Activated T-helper 17 cell treated with anti-CD3 and anti-CD28 coated beads, Interleukin-2, amount 50 U/mL, for 72 hours (primary cell): ENCODE results near the gene DCLK2. TPM values are rescaled to one million over a fixed set of nuclear protein-coding genes. Genes with fewer than 3 reads are reported as not detected.
A peak's percentile ranks its signal among the peaks of the same experiment; 100 is the strongest.

Source experiments
- ATAC-seq: fragments of 150-1000 bp; cut with Tn5 transposase; replicated peaks from 2 replicates; pipeline ENCODE4 v1.10.0; 2021; ENCODE audit warnings: mild to moderate bottlenecking, moderate library complexity
- H3K27ac Mint-ChIP-seq: one replicate; pipeline ENCODE4 v1.8.0; 2022; ENCODE audit warnings: mixed read lengths
- H3K27me3 Mint-ChIP-seq: one replicate; pipeline ENCODE4 v1.8.0; 2022; ENCODE audit warnings: mixed read lengths
- H3K36me3 Mint-ChIP-seq: one replicate; pipeline ENCODE4 v1.8.0; 2022; ENCODE audit warnings: low read depth, mild to moderate bottlenecking, mixed read lengths
- H3K4me1 Mint-ChIP-seq: one replicate; pipeline ENCODE4 v1.8.0; 2022; ENCODE audit warnings: mixed read lengths
- H3K4me3 Mint-ChIP-seq: one replicate; pipeline ENCODE4 v1.8.0; 2022; ENCODE audit warnings: mild to moderate bottlenecking, mixed read lengths
- H3K9me3 Mint-ChIP-seq: one replicate; pipeline ENCODE4 v1.8.0; 2022; ENCODE audit warnings: mixed read lengths
- total RNA-seq, 2 donors: library from RNA; stranded (reverse); gene quantifications; one replicate each; pipeline ENCODE4 v1.2.3, GENCODE V29; 2022

DCLK2 gene
- total RNA-seq, 2 donors from 2014 or later, result 0.06 TPM; not detected in 1

DNA sequence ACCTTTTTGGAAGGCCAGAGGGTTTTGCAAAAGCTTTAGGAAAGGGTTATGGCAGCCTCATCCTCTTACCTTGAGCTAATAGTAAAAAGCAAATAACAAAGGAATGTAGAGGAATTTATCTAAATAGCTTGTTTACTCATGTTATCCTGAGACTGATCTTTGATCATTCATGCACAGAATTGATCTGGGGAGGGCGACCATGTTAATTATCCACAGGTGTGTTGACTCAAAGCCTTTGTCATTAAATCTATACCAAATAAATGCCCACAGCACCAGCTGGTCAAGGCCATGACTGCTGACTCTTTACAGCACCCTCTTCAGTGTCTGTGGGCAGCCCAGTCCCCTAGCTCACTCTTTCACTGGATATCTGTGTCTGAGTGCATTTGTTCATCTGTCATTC, 22.8 kb upstream of the DCLK2 start:
- Mint-ChIP-seq H3K27ac (no peak overlapping the region), H3K4me3 (no peak overlapping the region), H3K36me3 (no peaks in the 10 kb centered on the region), H3K4me1 (no peaks in the 10 kb centered on the region), H3K27me3 (peaks cover 10% of the 10 kb centered on the region), H3K9me3 (peaks cover 7% of the 10 kb centered on the region)
- no peak for ATAC-seq

DNA sequence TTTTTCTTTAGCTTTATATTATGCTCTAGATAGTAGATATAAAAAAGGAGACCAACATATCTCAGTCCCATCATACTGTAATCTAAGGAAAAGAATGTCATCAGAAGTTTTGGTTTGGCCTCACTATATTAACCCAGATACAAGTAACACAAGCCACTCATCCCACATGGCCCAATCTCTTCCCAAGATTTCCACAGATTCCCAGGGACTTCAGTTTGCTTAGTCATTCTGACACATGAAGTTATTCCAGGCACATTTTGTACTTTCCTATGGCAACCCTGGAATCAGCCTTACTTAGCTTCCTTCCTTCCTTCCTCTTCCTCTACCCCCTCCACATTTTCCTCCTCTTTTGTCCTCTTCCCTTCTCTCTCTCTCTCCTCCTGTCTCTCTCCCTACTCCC, 21.7 kb upstream of the DCLK2 start:
- no peak for ATAC-seq
- Mint-ChIP-seq H3K27me3 (peaks cover 14% of the 10 kb centered on the region), H3K27ac (no peak overlapping the region), H3K9me3 (peaks cover 7% of the 10 kb centered on the region), H3K36me3 (no peaks in the 10 kb centered on the region), H3K4me3 (no peak overlapping the region), H3K4me1 (no peaks in the 10 kb centered on the region)

DNA sequence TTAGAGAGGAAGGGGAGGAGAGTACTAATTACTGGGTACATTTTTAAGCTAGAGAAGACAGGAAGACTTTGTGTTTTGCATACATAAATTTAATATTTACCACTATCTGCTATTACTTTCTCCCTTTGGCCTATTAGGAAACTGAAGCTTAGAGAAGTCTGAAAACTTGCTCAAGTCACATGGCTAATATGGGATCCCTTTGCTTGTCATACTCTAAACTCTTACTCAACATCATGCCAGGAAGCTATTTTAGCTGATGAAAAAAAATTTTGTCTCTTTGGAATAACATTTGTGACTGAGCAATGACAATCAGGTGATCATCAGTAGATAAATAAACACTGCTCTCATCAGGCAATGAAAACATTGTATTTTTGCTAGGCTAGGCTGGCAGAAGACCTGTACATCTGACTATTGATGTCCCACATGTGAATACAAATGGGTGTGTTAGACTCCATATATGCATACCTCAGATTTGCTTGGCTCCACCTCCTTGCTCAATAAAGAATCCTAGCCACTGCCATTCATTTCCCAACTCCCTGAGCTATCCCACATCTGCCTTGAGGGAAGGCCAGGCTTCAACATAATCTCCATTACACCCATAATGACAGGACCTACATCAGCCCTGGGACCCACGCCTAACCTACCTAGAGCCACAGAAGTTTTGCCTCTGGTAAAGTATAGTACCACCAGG, 17.0 kb upstream of the DCLK2 start:
- H3K27ac Mint-ChIP-seq, result no peak overlapping the region
- H3K9me3 Mint-ChIP-seq, result peaks cover 3% of the 10 kb centered on the region
- no peak for ATAC-seq
- H3K4me1 Mint-ChIP-seq, result no peaks in the 10 kb centered on the region
- H3K4me3 Mint-ChIP-seq, result no peak overlapping the region
- peaks cover 36% of the 10 kb centered on the region for H3K27me3 Mint-ChIP-seq
- H3K36me3 Mint-ChIP-seq, result no peaks in the 10 kb centered on the region

DNA sequence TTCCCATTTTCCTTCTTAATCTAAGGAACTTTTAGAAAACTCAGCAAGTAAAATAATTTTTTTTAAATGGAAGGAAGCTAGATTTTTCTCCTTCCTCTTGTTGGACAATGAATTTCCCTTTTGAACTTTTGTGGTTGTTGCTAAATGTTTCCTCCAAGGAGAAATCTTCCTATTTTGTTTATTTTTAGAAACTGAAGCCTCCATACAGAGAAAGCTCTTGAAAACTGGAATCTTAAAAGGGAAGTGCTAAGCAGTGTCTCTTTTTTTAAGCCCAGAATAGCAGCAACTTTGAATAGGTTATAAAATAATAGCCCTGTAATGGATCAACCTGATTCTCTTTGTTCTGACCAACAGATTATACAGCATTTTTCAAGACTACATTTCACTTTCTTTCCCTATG, 15.1 kb upstream of the DCLK2 start:
- Mint-ChIP-seq H3K4me1 (no peaks in the 10 kb centered on the region), H3K36me3 (no peaks in the 10 kb centered on the region), H3K27me3 (peaks cover 43% of the 10 kb centered on the region), H3K27ac (no peak overlapping the region), H3K9me3 (peaks cover 6% of the 10 kb centered on the region), H3K4me3 (no peak overlapping the region)
- ATAC-seq, result no peak

DNA sequence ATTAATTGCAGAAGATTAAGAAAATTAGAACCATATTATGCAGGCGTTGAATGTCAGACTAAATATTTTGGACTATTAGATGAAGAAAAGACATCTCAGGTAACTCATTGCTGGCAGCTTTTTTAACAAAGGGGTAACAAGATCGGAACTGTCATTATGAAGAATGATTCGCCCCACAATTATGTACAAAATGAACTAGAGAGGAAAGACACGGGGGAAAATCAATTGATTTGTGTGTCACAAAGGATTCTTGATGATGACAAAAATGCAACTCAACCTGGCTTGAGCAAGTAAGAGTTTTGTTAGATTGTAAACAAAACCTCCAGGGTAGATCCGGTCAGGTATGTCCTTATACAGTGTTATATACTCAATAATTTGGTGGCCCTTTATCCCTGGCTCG, 12.5 kb upstream of the DCLK2 start:
- Mint-ChIP-seq H3K9me3 (peaks cover 3% of the 10 kb centered on the region), H3K36me3 (no peaks in the 10 kb centered on the region)
- no peak for ATAC-seq

DNA sequence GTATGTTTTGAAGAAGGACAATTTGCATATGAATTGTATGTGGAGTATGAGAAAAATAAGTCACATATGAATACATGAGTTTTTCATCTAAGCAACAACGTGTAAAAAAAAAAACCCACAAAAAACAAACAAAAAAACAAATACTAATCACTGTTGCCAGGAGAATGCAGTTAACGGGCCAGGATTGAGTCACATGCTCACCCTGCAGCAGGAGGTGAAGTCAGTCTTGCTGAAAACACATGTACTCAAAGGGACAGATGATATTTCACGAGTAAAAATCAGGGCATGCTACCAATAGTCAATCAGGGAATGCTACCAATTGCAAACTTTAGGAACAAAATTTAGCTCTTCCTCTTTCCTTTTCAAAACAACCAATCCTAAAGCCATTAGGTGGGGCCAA, 10.4 kb upstream of the DCLK2 start:
- no peak for ATAC-seq
- no peaks in the 10 kb centered on the region for H3K4me1 Mint-ChIP-seq
- H3K9me3 Mint-ChIP-seq, result peaks cover 3% of the 10 kb centered on the region
- peaks cover 29% of the 10 kb centered on the region for H3K27me3 Mint-ChIP-seq
- no peak overlapping the region for H3K4me3 Mint-ChIP-seq
- H3K36me3 Mint-ChIP-seq, result no peaks in the 10 kb centered on the region
- H3K27ac Mint-ChIP-seq, result no peak overlapping the region

More for the DNA sequence above, 12.5 kb upstream of the DCLK2 start:
- Mint-ChIP-seq H3K4me3 (no peak overlapping the region), H3K4me1 (no peaks in the 10 kb centered on the region), H3K27ac (no peak overlapping the region), H3K27me3 (peaks cover 36% of the 10 kb centered on the region)

DNA sequence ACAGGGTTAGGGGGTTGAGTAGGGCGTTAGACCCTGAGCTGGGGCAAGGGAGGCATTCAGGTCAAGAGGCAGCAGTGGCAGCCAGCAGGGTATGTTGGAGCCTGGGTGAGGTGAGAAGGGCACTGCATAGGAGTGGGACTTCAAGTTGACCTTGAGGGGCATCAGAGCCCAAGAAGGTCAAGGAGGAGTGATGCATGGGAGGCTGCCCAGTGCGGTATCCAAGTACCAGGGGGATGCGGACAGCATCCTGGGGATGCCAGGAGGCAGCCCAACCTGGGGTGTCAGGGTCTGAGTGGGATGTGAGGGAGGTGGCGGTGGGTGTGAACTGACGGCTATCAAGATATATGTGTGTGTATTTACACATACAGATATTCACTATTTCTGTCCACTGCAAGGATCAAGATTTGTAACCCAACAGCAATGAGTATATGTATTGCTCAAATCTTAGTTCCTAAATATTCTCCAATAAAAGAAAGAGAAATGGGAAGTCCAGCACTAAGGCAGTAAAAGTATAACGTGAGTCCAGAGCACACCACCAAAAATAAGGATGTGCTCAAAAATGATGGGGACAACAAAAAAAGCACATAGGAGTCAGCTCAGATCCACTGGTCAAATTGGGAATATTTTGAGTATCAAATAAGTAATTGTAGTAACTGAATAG, 9.8 kb upstream of the DCLK2 start:
- Mint-ChIP-seq H3K27ac (no peak overlapping the region), H3K27me3 (peaks cover 29% of the 10 kb centered on the region), H3K9me3 (peaks cover 3% of the 10 kb centered on the region), H3K4me1 (no peaks in the 10 kb centered on the region), H3K36me3 (no peaks in the 10 kb centered on the region), H3K4me3 (no peak overlapping the region)
- ATAC-seq, result no peak

DNA sequence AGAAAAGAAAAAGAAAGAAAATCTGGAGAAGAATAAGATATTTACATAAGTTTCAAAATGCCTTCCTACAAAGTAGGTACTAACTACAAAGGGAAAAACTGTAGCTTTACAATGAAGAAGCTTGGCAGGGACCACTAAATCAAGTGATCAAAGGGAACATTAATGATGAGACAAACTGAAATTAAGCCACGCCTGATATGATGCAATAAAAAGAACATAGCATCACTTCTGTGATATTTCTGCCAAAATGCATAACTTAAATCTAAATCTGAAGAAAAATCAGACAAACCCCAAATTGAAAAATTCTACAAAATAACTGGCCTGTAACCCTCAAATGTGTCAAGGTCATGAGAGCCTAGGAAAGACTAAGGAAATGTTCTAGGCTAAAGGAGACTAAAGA, 8.9 kb upstream of the DCLK2 start:
- Mint-ChIP-seq H3K36me3 (no peaks in the 10 kb centered on the region), H3K27ac (no peak overlapping the region), H3K4me1 (no peaks in the 10 kb centered on the region), H3K9me3 (peaks cover 3% of the 10 kb centered on the region), H3K4me3 (no peak overlapping the region), H3K27me3 (peaks cover 21% of the 10 kb centered on the region)
- no peak for ATAC-seq

DNA sequence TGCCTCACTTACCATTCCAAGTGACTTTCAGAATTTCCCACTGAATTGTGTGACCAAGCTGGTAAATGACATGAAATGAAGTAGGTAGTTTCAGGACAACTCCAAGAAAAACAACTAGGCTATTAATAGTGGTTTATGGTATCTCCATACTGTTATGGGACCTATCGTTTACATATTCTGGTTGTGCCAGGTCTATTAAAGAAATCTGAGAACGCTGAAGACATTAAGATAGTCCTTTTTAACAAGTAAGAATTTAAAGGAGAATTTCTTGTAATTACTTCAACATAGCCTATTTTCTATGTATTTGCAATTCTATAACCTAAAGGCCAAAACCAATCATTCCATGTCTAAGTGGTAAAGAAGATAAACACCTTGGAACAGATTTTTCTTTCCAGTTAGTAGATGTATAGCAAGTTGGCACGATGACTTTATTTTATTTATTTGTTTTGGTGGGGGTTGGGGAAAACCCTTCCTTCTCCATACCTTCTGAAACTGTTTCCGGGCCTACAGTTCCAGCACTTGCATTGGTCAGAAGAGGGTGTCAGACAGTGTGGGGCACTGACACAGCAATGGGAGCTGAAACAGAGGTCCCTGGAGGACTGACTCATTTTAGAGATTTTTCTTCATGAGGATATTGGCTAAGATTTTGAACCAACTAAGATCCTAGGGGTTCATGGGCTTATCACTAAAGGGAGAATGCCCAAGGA, 7.6 kb upstream of the DCLK2 start:
- no peak overlapping the region for H3K4me3 Mint-ChIP-seq
- ATAC-seq, result no peak
- peaks cover 3% of the 10 kb centered on the region for H3K9me3 Mint-ChIP-seq
- no peak overlapping the region for H3K27ac Mint-ChIP-seq
- H3K36me3 Mint-ChIP-seq, result no peaks in the 10 kb centered on the region
- H3K27me3 Mint-ChIP-seq, result peaks cover 19% of the 10 kb centered on the region
- no peaks in the 10 kb centered on the region for H3K4me1 Mint-ChIP-seq

DNA sequence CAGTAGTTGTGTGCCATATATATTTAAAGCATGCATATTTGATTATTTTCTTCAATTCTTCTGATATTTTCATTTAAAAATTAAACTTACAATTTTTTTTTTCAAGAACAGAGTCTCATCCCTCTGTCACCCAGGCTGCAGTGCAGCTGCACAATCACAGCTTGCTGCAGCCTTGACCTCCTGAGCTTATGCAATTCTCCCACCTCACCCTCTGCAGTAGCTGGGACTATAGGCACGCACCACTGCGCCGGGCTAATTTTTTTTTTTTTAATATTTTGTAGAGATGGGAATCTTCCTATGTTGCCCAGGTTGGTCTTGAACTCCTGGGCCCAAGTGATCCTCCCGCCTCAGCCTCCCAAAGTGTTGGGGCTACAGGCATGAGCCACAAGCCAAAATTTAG, 5.8 kb upstream of the DCLK2 start:
- Mint-ChIP-seq H3K9me3 (peaks cover 2% of the 10 kb centered on the region), H3K27ac (no peak overlapping the region), H3K36me3 (no peaks in the 10 kb centered on the region), H3K27me3 (peaks cover 21% of the 10 kb centered on the region), H3K4me3 (no peak overlapping the region), H3K4me1 (no peaks in the 10 kb centered on the region)
- ATAC-seq, result no peak

DNA sequence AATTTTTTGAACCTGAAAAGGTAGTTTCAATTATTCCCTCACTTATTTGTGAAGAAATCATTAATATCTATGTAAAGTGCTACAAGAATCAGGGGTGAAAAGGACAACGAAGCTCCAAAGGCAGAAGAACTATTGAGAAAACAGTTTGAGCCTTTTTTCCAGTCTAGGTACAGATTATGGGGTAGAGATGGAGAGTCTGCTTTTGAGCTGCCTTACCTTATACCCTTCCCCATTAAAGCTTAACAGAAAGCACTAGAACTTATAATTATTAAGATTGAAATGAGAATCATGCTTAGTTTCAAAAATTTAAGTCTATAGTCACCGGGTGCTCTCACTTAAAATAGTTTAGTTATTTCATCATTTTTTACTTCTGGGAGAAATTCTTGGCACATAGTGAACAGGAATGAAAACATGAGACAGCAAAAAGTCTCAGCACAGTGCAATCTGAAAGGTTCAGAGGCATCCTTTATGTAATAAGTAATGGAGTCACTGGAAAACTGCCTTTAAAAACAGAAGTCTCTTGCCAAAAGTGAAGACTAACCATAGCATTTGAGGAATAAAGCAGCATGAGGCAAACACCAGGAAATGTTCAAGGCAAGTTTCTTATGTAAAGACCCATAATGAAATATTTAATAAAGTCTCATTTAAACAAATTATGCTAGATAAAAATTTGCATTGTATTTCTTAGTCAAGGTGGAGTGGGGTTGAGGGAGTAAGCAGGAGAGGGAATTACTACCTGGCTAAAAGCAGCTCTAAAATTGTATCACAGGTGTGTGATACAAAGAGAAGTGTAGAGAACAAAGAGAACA, 5.1 kb upstream of the DCLK2 start:
- H3K4me3 Mint-ChIP-seq, result no peak overlapping the region
- H3K4me1 Mint-ChIP-seq, result no peaks in the 10 kb centered on the region
- H3K27ac Mint-ChIP-seq, result no peak overlapping the region
- H3K36me3 Mint-ChIP-seq, result no peaks in the 10 kb centered on the region
- H3K27me3 Mint-ChIP-seq, result peaks cover 18% of the 10 kb centered on the region
- H3K9me3 Mint-ChIP-seq, result no peaks in the 10 kb centered on the region
- no peak for ATAC-seq

DNA sequence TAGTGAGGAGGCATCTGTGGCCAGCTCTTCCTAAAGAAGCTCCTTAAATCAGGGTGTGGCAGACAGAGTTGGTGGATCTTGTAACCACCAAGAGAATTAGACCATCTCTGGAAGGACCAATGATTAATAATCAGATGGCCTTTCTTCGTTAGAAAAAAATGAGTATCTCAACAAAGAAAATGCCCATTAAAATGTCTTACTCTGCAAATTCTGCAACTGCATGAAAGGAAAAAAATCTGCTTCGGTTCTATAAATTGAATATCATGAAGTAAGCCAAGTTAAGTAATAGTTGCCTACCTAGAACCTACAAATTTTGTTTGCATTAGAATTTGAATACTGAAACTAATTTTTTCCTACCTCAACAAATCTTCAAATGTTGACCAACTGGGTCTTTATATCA, 4.2 kb upstream of the DCLK2 start:
- Mint-ChIP-seq H3K4me3 (no peak overlapping the region), H3K36me3 (no peaks in the 10 kb centered on the region), H3K4me1 (no peaks in the 10 kb centered on the region), H3K27ac (no peak overlapping the region), H3K27me3 (peaks cover 17% of the 10 kb centered on the region), H3K9me3 (no peaks in the 10 kb centered on the region)
- no peak for ATAC-seq

DNA sequence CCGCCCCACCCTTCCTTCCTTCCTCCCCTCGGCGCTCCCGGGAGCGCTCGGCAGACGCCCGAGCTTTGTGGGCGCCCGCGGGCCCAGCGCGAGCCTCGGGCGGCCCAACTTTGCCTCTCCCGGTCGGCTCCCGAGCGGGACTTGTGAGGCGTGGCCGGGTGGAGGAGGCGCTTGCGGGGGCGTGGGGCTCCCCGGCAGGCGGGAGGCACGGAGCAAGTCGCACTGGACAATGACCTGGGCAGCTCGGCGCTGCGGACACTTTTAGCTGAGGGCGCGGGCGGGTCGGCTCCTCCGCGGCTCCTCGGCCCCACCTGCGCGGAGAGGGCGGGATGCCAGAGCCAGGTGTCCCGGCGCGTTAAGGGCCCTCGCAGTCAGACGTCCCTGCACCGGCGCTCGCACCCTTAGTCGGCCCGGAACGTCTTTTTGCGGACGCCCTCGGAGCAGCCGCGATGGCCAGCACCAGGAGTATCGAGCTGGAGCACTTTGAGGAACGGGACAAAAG, 385 bp downstream of the DCLK2 start:
- H3K36me3 Mint-ChIP-seq, result no peaks in the 10 kb centered on the region
- H3K27ac Mint-ChIP-seq, result no peak overlapping the region
- ATAC-seq, result peak; percentile 32
- peak overlapping the region; percentile 68 for H3K4me3 Mint-ChIP-seq
- H3K27me3 Mint-ChIP-seq, result peaks cover 37% of the 10 kb centered on the region
- no peaks in the 10 kb centered on the region for H3K4me1 Mint-ChIP-seq
- no peaks in the 10 kb centered on the region for H3K9me3 Mint-ChIP-seq

DNA sequence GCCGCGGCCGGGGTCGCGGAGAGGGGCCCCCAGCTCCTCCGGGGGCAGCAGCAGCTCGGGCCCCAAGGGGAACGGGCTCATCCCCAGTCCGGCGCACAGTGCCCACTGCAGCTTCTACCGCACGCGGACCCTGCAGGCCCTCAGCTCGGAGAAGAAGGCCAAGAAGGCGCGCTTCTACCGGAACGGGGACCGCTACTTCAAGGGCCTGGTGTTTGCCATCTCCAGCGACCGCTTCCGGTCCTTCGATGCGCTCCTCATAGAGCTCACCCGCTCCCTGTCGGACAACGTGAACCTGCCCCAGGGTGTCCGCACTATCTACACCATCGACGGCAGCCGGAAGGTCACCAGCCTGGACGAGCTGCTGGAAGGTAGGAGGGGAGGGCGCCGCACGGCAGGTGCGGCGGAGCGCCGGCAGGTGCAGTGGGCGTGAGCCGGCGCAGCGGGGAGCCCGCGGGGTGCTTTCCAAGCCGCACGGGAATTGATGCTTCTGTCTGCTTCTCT, 886 bp downstream of the DCLK2 start:
- Mint-ChIP-seq H3K36me3 (no peaks in the 10 kb centered on the region), H3K4me1 (no peaks in the 10 kb centered on the region), H3K9me3 (no peaks in the 10 kb centered on the region), H3K27me3 (peaks cover 42% of the 10 kb centered on the region), H3K4me3 (peak overlapping the region; percentile 68), H3K27ac (no peak overlapping the region)
- peak; percentile 57 for ATAC-seq
